HG02763 (cell line): Measurements from ENCODE around the gene PROCA1.
"Not testable (repeated sequence)": the region's sequence is repeated elsewhere in the genome, so short reads cannot be mapped to it uniquely, and the experiment has no call there.

Experiments used
- ATAC-seq: cut with Tn5 transposase; IDR thresholded peaks from one replicate; pipeline ENCODE4 v1.9.1; 2021; ENCODE audit warnings: mild to moderate bottlenecking, moderate library complexity; ENCODE audit not compliant: unreplicated experiment

Gene PROCA1

DNA sequence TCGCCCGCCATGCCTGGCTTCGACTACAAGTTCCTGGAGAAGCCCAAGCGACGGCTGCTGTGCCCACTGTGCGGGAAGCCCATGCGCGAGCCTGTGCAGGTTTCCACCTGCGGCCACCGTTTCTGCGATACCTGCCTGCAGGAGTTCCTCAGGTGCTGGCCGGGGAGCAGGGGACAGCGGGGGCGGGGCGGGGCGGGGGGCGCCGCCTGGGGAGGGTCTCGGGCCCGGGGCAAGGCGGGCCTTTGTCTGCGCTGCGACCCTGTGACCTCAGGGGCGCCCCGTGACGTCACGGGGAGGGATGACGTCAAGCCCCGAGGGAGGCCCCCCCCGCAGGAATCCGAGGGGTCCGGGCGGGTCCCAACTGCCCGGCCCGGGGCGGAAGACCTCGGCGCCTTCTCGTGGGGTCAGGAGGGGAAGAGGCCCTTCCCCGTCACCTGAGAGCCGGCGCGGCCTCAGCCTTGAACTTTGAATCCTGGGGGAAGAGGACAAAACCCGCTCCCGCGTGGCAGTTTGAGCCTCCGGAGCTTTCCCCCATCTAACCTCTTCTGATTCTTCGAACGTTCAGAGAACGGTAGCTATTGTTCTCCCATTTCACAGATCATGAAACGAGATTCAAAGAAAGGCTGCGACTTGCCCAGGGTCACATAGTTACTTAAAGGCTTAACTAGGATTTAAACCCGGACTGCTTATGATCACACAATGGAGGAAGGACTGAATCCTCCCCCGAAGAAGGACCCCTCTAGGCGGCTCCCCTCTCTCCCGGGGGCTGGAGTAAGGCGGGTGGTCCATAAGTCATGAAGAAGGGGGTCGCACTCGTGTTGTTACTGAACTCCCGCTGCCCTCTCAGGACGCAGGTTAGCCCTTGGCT is 32.6 kb upstream of the PROCA1 start:
- no peak for ATAC-seq

- peak; percentile 73 for ATAC-seq
These were observed 31.8 kb upstream of the PROCA1 start, which contains the start of gene TRAF4 for GRCh38 chr17:28743243-28744103. TSS of gene TRAF4 (plus strand) at chr17:28744011. CDS start at chr17:28744113, 102 bp downstream.

GRCh38 chr17:28741358-28742349 is 30.0 kb upstream of the PROCA1 start:
- no peak for ATAC-seq

DNA sequence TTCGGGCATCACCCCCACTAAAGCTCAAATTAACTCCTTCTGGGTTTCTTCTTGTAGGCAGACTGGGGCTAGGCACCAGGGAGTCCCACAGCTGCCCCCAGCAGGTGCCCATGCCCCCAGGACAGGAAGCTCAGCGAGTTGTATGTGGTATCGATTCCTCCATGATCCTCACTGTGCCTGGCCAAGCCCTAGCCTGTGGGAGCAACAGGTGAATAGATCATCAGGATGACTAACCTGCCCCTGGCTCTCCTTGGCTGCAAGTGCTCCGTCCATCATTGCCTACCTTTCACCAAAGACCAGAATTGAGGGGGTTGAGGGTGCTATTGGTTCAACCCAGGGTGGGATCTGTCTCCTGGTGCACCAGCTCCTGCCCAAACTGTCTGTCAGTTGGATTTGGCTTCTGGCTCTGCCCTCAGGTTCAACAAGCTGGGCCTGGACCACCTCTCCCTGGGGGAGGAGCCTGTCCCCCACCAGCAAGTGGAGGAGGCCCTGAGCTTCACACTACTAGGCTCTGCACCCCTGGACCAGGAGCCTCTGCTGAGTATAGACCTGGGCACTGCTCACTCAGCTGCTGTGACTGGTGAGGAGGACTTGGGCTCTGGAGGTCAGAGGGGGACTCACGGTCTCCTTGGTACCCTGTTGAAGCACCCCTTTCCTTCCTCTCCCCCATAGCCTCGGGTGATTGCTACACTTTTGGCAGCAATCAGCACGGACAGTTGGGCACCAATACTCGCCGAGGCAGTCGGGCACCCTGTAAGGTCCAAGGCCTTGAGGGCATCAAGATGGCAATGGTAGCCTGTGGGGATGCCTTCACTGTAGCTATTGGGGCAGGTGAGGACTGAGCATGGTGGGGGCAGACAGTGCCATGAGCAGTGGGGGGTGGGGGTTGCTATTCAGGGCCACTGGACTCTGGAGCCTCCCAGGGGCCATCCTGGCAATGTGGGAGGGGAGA is 29.0 kb upstream of the PROCA1 start:
- no peak for ATAC-seq

DNA sequence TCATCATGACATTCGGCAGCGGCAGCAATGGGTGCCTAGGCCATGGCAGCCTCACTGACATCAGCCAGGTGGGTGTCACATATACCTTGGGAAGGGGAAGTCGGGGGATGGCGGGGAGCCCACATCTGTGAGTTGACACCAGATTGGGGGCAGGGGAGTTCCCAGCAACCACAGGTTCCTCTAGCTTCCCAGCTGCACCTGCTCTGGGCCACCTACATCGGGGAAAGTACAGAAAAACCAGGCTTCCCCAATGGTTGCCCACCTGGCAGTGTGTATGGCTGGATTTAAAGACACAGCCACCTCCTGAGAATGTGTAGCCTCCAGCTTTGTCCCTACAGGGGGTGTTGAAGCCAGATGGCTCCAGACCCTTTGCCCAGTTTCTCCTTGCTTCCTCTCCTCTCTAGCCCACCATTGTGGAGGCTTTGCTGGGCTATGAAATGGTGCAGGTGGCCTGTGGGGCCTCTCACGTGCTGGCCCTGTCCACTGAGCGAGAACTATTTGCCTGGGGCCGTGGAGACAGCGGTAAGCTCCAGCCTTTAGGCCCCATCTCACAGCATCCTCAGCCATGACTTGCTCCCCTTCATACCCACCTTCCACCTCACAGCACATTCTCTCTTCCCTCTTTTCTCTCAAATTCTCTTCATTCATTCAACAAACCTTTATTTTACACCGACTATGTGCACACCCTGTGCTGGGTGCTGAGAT is 27.1 kb upstream of the PROCA1 start:
- ATAC-seq: no peak

DNA sequence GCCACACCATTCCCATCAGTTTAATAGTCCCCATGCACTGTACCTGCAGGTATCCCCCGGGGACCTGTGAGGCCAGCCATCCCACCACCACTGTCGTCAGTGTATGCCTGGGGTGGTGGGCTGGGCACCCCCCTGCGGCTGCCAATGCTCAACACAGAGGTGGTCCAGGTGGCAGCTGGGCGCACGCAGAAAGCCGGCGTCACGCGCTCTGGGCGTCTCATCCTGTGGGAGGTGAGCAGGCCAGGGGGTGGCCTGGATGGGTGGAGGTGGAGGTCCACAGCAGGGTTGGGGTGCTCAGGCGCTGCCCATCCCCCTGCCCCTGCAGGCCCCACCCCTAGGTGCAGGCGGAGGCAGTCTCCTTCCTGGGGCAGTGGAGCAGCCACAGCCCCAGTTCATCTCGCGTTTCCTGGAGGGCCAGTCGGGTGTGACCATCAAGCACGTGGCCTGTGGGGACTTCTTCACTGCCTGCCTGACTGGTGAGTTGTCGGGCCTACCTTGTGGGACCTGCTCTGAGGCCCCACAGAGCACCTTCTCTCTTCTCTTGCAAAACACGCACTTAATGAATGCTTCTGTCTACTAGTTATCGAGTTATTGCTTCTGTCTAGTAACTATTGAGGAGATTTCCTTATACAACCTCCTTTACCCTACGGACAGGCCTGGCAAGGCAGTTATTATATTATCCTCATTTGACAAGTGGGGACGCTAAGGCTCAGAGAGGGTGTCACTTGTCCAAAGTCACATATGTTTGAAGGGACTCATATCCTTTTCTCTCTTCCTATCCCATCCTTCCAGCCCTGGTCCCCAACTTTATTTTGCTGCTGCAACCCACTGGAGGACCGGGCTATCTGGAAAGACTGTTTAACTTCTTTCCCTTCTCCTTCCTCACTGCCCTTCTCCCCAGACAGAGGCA is 26.3 kb upstream of the PROCA1 start:
- ATAC-seq: peak; percentile 51

GRCh38 chr17:28737316-28737715 is 25.6 kb upstream of the PROCA1 start:
- ATAC-seq: no peak

- not testable (repeated sequence) for ATAC-seq
These were observed 24.5 kb upstream of the PROCA1 start for GRCh38 chr17:28735913-28736769.

GRCh38 chr17:28735242-28735722 is 23.6 kb upstream of the PROCA1 start:
- ATAC-seq: no peak

DNA sequence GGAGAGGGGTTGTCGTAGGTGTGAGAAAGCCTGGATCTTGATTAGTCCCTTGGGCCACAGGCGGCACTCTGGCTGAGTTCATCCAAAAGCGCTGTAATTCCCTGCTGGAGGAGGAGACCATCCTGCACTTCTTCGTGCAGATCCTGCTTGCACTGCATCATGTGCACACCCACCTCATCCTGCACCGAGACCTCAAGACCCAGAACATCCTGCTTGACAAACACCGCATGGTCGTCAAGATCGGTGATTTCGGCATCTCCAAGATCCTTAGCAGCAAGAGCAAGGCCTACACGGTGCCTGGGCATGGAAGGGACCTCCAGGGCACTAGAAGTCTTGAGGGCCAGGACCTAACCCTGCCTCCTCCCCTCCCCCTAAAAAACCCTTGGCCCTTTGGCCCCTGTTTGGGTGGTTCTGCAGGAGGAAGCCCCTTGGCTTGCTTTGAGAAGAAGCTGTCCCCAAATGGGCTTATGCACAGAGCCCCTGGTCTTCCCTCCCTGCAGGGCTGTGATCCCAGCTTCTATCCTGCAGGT is 23.1 kb upstream of the PROCA1 start:
- ATAC-seq: no peak

GRCh38 chr17:28733346-28733745 is 21.7 kb upstream of the PROCA1 start:
- ATAC-seq: no peak

DNA sequence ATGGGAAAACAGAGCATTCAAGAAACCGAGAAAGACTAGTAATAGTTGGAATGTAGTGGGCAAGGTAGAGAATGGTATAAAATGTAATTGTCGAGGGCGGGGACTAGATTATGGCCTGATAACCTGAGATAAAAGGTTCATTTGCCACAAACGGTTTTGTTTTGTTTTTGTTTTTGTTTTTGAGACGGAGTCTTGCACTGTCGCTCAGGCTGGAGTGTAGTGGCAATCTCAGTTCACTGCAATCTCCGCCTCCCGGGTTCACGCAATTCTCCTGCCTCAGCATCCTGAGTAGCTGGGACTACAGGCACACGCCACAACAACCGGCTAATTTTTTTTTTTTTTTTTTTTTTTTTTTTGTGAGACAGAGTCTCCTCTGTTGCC is 18.3 kb upstream of the PROCA1 start:
- no peak for ATAC-seq

- peak; percentile 39 for ATAC-seq
These were observed 16.9 kb upstream of the PROCA1 start, which contains the start of gene NEK8 for GRCh38 chr17:28728364-28729200. TSS of gene NEK8 (plus strand) at chr17:28728788. CDS start at chr17:28728814, 26 bp downstream.

DNA sequence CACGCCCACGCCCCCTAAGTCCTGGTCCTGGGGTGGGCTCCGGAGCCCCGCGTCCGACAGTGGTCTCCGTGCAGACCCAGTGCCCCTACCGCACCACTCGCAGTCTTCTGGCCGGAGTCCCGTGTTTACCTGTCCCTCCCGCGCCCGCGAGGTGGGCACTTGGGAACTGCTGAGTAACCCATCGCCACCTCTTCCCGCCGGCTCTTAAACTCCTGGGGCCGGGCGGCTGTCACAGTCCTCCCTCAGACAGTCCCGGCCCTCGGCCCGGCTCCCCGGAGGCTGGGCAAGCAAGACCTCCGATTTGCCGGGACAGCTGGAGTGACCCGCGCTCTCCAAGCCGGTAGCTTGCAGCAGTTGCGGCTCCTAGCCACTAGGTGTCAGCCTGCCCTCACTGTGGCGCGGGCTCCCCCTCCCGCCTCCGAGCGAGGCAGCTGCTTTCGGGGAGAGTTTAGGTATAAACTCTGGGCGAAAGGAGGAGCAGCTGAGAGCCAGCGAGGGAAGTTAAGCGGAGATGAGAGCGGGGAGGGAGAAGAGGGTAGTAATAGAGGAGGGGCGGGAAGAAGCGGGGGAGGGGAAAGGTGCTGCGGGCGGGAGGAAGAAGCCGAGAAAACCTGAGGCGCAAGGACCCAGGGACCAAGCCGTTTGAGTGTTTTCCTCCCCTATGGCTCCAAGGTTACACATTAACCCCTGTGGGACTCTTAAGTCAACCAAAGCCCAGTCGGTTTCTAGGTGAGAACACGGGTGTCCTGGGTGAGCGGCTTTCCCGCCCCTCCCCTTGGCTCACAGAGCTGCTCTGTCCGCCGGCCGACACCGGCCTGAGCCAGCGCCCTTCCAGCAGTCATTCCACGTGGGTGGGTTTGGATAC is 15.2 kb upstream of the PROCA1 start:
- ATAC-seq: peak; percentile 36

DNA sequence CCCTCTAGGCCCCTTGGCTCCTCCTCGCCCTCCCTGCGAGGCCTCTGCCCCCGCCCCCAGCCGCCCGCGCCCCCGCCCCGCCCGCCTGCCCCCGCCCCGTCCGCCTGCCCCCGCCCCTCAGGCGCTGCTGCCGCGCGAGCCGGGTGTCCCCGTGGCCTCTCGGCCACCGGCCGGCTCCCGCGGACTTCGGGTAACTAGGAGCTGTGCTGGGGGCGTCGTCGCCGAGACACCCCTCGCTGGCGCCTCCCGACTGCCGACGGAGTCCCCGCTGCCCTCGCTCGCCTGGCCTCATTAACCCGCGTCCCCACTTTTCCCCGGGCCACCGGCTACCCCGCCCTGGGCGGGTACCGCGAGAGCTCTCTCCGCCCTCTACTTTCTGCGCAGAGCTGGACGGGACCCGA is 14.5 kb upstream of the PROCA1 start, which contains the start of gene TLCD1:
Gene TLCD1, minus strand, starts transcription at position 8 of the 401 bp plus-strand sequence. CDS start 136 bp downstream, outside the sequence.
- no peak for ATAC-seq
